ENCODE measurements around the gene TLR8. TPM values are rescaled to one million over a fixed set of nuclear protein-coding genes. Genes with fewer than 3 reads are reported as not detected.

Gene TLR8
- total RNA-seq, 1 donor from 2014 or later = not detected

- no peak for DNase-seq (ENCODE audit: low spot score)
- no peaks in the 10 kb centered on the region for H3K9me3 Mint-ChIP-seq
- H3K27me3 Mint-ChIP-seq (ENCODE audit: insufficient read depth) = peaks cover 5% of the 10 kb centered on the region
- no peak overlapping the region for H3K4me3 Mint-ChIP-seq
- no peaks in the 10 kb centered on the region for H3K36me3 Mint-ChIP-seq (ENCODE audit: low read depth)
- intact Hi-C loops (cut with micrococcal nuclease) = no loop called here
- H3K27ac Mint-ChIP-seq = no peak overlapping the region
- H3K4me1 Mint-ChIP-seq (ENCODE audit: low read depth) = peaks cover 10% of the 10 kb centered on the region
Measured at GRCh38 chrX:12903646-12904045, 2.8 kb upstream of the TLR8 start.

GRCh38 chrX:12910423-12911121, 4.2 kb downstream of the TLR8 start:
- H3K4me3 Mint-ChIP-seq = peak overlapping the region; percentile 11
- no peak for DNase-seq (ENCODE audit: low spot score)
- no peaks in the 10 kb centered on the region for H3K9me3 Mint-ChIP-seq
- no peak overlapping the region for H3K27ac Mint-ChIP-seq
- intact Hi-C loops (cut with micrococcal nuclease) = no loop called here
- peaks cover 5% of the 10 kb centered on the region for H3K4me1 Mint-ChIP-seq (ENCODE audit: low read depth)
- H3K27me3 Mint-ChIP-seq (ENCODE audit: insufficient read depth) = no peaks in the 10 kb centered on the region
- no peaks in the 10 kb centered on the region for H3K36me3 Mint-ChIP-seq (ENCODE audit: low read depth)

DNA sequence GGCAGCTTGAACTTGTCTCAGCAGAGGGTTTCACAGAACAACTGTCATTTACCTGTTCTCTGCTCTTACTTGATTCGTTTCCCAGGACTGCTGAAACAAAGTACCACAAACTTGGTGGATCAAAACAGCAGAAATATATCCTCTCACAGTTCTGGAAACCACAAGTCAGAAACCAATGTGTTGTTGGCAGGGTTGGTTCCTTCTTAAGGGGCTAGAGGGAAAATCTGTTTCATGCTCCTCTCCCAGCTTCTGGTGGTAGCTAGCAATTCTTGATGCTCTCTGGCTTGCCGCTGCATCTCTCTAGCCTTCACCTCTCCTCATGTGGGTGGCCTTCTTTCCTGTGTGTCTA, 4.7 kb downstream of the TLR8 start:
- intact Hi-C loops (cut with micrococcal nuclease) = no loop called here
- Mint-ChIP-seq H3K4me1 (ENCODE audit: low read depth) (peaks cover 5% of the 10 kb centered on the region), H3K27ac (no peak overlapping the region), H3K4me3 (no peak overlapping the region), H3K36me3 (ENCODE audit: low read depth) (no peaks in the 10 kb centered on the region), H3K9me3 (no peaks in the 10 kb centered on the region), H3K27me3 (ENCODE audit: insufficient read depth) (no peaks in the 10 kb centered on the region)
- DNase-seq (ENCODE audit: low spot score) = no peak

DNA sequence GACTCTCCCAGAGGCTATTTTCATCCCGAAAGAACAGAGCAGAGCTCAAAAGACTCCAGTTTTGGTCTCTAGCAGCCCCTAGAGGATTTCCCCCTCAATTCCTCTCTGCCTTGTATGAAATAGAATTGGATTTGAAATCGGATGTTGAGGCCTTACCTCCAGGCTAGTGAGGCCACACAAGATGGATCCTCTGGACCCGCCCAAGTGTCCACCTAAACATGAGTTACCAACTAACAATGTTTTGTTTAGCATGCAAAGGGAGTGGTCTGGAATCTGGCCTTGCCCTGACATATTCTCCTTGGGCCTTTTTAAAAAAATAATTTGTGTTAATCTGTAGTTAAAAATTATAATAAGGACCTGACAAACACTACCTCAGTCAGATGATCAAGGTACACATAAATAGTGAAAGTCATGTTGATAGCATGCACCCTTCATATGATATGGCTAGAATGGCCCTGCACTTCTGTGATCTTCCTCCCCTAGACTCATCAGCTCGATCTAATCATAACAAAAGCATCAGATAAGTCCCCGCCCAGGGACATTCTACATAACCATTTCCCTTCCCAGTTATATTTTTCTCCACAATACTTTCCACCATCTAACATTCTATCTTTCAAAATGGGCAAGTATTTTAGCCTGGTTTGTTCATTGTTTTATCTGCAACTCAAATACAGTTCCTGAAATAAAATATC, 6.5 kb downstream of the TLR8 start:
- H3K27me3 Mint-ChIP-seq (ENCODE audit: insufficient read depth) = no peaks in the 10 kb centered on the region
- intact Hi-C loops (cut with micrococcal nuclease) = no loop called here
- no peaks in the 10 kb centered on the region for H3K36me3 Mint-ChIP-seq (ENCODE audit: low read depth)
- no peaks in the 10 kb centered on the region for H3K9me3 Mint-ChIP-seq
- no peak for DNase-seq (ENCODE audit: low spot score)
- H3K4me3 Mint-ChIP-seq = no peak overlapping the region
- no peak overlapping the region for H3K27ac Mint-ChIP-seq
- peaks cover 5% of the 10 kb centered on the region for H3K4me1 Mint-ChIP-seq (ENCODE audit: low read depth)

- no peaks in the 10 kb centered on the region for H3K36me3 Mint-ChIP-seq (ENCODE audit: low read depth)
- no peak for DNase-seq (ENCODE audit: low spot score)
Measured at GRCh38 chrX:12917753-12918152, 11.3 kb downstream of the TLR8 start.

DNA sequence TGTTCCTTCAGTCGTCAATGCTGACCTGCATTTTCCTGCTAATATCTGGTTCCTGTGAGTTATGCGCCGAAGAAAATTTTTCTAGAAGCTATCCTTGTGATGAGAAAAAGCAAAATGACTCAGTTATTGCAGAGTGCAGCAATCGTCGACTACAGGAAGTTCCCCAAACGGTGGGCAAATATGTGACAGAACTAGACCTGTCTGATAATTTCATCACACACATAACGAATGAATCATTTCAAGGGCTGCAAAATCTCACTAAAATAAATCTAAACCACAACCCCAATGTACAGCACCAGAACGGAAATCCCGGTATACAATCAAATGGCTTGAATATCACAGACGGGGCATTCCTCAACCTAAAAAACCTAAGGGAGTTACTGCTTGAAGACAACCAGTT, 12.6 kb downstream of the TLR8 start:
- Mint-ChIP-seq H3K4me1 (ENCODE audit: low read depth) (no peaks in the 10 kb centered on the region), H3K4me3 (no peak overlapping the region), H3K27ac (no peak overlapping the region), H3K9me3 (no peaks in the 10 kb centered on the region), H3K36me3 (ENCODE audit: low read depth) (no peaks in the 10 kb centered on the region), H3K27me3 (ENCODE audit: insufficient read depth) (no peaks in the 10 kb centered on the region)
- intact Hi-C loops (cut with micrococcal nuclease) = no loop called here
- DNase-seq (ENCODE audit: low spot score) = no peak

More at GRCh38 chrX:12917753-12918152, 11.3 kb downstream of the TLR8 start:
- intact Hi-C loops (cut with micrococcal nuclease) = no loop called here
- Mint-ChIP-seq H3K4me3 (no peak overlapping the region), H3K9me3 (no peaks in the 10 kb centered on the region), H3K27ac (no peak overlapping the region), H3K4me1 (ENCODE audit: low read depth) (no peaks in the 10 kb centered on the region), H3K27me3 (ENCODE audit: insufficient read depth) (no peaks in the 10 kb centered on the region)

- DNase-seq (ENCODE audit: low spot score) = no peak
- Mint-ChIP-seq H3K27me3 (ENCODE audit: insufficient read depth) (no peaks in the 10 kb centered on the region), H3K36me3 (ENCODE audit: low read depth) (no peaks in the 10 kb centered on the region), H3K4me1 (ENCODE audit: low read depth) (no peaks in the 10 kb centered on the region), H3K27ac (no peak overlapping the region), H3K4me3 (no peak overlapping the region), H3K9me3 (no peaks in the 10 kb centered on the region)
- intact Hi-C loops (cut with micrococcal nuclease) = no loop called here
Measured at GRCh38 chrX:12919620-12920019, 13.2 kb downstream of the TLR8 start.

GRCh38 chrX:12920990-12921389, 14.6 kb downstream of the TLR8 start:
- Mint-ChIP-seq H3K4me1 (ENCODE audit: low read depth) (no peaks in the 10 kb centered on the region), H3K9me3 (peaks cover 3% of the 10 kb centered on the region), H3K27ac (no peak overlapping the region), H3K4me3 (no peak overlapping the region), H3K36me3 (ENCODE audit: low read depth) (no peaks in the 10 kb centered on the region), H3K27me3 (ENCODE audit: insufficient read depth) (peaks cover 2% of the 10 kb centered on the region)
- intact Hi-C loops (cut with micrococcal nuclease) = no loop called here
- DNase-seq (ENCODE audit: low spot score) = no peak

DNA sequence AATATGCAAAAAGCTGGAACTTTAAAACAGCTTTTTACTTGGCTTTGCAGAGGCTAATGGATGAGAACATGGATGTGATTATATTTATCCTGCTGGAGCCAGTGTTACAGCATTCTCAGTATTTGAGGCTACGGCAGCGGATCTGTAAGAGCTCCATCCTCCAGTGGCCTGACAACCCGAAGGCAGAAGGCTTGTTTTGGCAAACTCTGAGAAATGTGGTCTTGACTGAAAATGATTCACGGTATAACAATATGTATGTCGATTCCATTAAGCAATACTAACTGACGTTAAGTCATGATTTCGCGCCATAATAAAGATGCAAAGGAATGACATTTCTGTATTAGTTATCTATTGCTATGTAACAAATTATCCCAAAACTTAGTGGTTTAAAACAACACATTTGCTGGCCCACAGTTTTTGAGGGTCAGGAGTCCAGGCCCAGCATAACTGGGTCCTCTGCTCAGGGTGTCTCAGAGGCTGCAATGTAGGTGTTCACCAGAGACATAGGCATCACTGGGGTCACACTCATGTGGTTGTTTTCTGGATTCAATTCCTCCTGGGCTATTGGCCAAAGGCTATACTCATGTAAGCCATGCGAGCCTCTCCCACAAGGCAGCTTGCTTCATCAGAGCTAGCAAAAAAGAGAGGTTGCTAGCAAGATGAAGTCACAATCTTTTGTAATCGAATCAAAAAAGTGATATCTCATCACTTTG, 15.6 kb downstream of the TLR8 start:
- no peaks in the 10 kb centered on the region for H3K36me3 Mint-ChIP-seq (ENCODE audit: low read depth)
- H3K9me3 Mint-ChIP-seq = peaks cover 3% of the 10 kb centered on the region
- H3K27ac Mint-ChIP-seq = no peak overlapping the region
- intact Hi-C loops (cut with micrococcal nuclease) = no loop called here
- H3K4me1 Mint-ChIP-seq (ENCODE audit: low read depth) = no peaks in the 10 kb centered on the region
- peaks cover 2% of the 10 kb centered on the region for H3K27me3 Mint-ChIP-seq (ENCODE audit: insufficient read depth)
- H3K4me3 Mint-ChIP-seq = no peak overlapping the region
- DNase-seq (ENCODE audit: low spot score) = no peak

GRCh38 chrX:12922599-12922919, 16.1 kb downstream of the TLR8 start:
- intact Hi-C loops (cut with micrococcal nuclease) = no loop called here
- Mint-ChIP-seq H3K27ac (no peak overlapping the region), H3K9me3 (peaks cover 3% of the 10 kb centered on the region), H3K4me1 (ENCODE audit: low read depth) (no peaks in the 10 kb centered on the region), H3K27me3 (ENCODE audit: insufficient read depth) (peaks cover 2% of the 10 kb centered on the region), H3K36me3 (ENCODE audit: low read depth) (no peaks in the 10 kb centered on the region), H3K4me3 (no peak overlapping the region)
- DNase-seq (ENCODE audit: low spot score) = no peak

GRCh38 chrX:12929701-12930100, 23.3 kb downstream of the TLR8 start:
- peaks cover 3% of the 10 kb centered on the region for H3K9me3 Mint-ChIP-seq
- no peak overlapping the region for H3K4me3 Mint-ChIP-seq
- intact Hi-C loops (cut with micrococcal nuclease) = no loop called here
- no peaks in the 10 kb centered on the region for H3K4me1 Mint-ChIP-seq (ENCODE audit: low read depth)
- no peak for DNase-seq (ENCODE audit: low spot score)
- no peaks in the 10 kb centered on the region for H3K36me3 Mint-ChIP-seq (ENCODE audit: low read depth)
- peaks cover 2% of the 10 kb centered on the region for H3K27me3 Mint-ChIP-seq (ENCODE audit: insufficient read depth)
- H3K27ac Mint-ChIP-seq = no peak overlapping the region

DNA sequence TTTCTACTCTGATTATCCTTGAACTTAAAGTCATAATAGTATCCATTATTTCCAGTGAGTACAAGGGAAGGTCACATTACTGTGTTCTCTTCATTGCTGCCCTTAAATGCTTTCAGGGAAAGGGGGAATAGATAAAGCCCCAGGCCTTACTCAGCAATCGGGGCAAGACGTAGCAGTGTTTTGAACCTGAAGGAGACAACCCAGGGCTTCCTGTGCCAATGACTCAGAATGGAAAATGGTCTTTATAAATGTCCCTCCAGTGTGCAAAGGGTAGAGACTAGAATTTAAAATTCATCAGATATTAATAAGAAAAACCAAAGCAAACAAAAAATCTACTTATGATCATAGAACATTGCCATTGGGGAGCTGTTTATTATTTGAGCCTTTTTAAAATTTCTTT, 23.7 kb downstream of the TLR8 start:
- DNase-seq (ENCODE audit: low spot score) = no peak
- peaks cover 1% of the 10 kb centered on the region for H3K9me3 Mint-ChIP-seq
- no peak overlapping the region for H3K27ac Mint-ChIP-seq
- intact Hi-C loops (cut with micrococcal nuclease) = no loop called here
- no peaks in the 10 kb centered on the region for H3K4me1 Mint-ChIP-seq (ENCODE audit: low read depth)
- no peaks in the 10 kb centered on the region for H3K36me3 Mint-ChIP-seq (ENCODE audit: low read depth)
- H3K27me3 Mint-ChIP-seq (ENCODE audit: insufficient read depth) = peaks cover under 1% of the 10 kb centered on the region
- H3K4me3 Mint-ChIP-seq = no peak overlapping the region

- Mint-ChIP-seq H3K27me3 (ENCODE audit: insufficient read depth) (no peaks in the 10 kb centered on the region), H3K27ac (no peak overlapping the region), H3K4me3 (no peak overlapping the region), H3K36me3 (ENCODE audit: low read depth) (no peaks in the 10 kb centered on the region), H3K9me3 (no peaks in the 10 kb centered on the region), H3K4me1 (ENCODE audit: low read depth) (no peaks in the 10 kb centered on the region)
- no peak for DNase-seq (ENCODE audit: low spot score)
- intact Hi-C loops (cut with micrococcal nuclease) = no loop called here
Measured at GRCh38 chrX:12932244-12932643, 25.8 kb downstream of the TLR8 start.

Measured in activated T-helper 1 cell treated with anti-CD3 and anti-CD28 coated beads, Interleukin-12 subunit alpha, Interleukin-12 subunit beta, Interleukin-2, Interleukin-4 antibody, amounts not matched to agents 30 ng/mL and 10 ng/mL and 1 ng/mL, durations not matched to agents 14 hours and 24 hours and 36 hours (primary cell).